ENCODE results near the gene ABHD2. TPM values are rescaled to one million over a fixed set of nuclear protein-coding genes. Genes with fewer than 3 reads are reported as not detected.

Gene ABHD2
- total and polyA plus RNA-seq, 9 of the 15 experiments (the other 6 are each of a cell fraction or from before 2014, with no cell fraction given) = 16.9 to 99.8 (median 47.5) TPM

DNA sequence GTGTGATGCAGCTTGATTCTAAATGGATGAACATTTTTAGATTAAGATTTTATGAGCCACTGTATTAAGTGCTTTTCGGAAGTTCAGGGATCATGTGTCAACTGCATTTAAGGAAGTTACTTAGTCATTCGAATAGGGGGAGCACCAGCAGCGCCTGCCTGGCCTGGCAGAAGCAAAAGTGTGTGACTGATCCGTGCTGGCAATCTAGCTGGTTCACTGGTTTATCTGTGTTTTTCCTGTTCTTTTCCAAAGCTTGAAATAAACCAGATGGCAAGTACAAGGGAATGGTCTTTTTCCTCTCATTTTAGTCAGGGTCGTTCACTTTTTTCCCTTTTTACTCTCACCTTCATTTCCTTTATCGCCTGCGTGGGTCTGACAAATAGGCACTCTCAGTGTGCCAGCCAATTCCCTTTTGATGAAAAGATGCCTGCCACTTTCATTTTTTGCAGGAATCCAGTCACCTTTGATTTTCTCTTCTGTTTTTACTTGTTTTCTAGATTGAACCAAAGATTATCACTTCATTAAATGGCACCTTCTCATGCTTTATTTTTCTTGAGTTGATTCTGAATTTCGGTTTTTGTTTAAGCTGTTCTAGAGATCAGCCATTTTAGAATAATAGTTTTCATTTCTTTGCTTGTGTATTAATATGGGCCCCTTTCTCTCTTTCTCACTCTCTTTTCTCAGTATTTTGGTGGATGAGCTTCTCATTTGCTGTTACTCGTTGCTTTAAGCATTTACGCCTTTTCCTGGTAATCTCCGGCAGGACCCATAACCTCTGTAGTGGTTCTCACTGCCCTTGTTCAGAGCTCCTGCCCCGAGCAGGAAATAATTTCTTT lies 2.8 kb downstream of the ABHD2 start (continued):
- TF ChIP-seq FOXA1 (IDR thresholded peaks at IDR 0.05; ENCODE audit: borderline replicate concordance) (no peak), ZKSCAN1 (IDR thresholded peaks at IDR 0.05; ENCODE audit: low read depth, low read length) (no peak), PHF20 (IDR thresholded peaks at IDR 0.05; ENCODE audit: partially characterized antibody) (no peak), EWSR1 (IDR thresholded peaks at IDR 0.05; ENCODE audit: borderline replicate concordance, low read depth, partially characterized antibody) (no peak), TAF1 (IDR thresholded peaks at IDR 0.05; ENCODE audit: control insufficient read depth, extremely low read depth, insufficient read depth, low read length, severe bottlenecking) (peak; percentile 41), MTA3 (IDR thresholded peaks at IDR 0.05; ENCODE audit: borderline replicate concordance) (0 out of 2 replicates have a peak, but pooled peaks have one; percentile 48), CHD4 (IDR thresholded peaks at IDR 0.05; ENCODE audit: insufficient read depth, insufficient replicate concordance, low read depth, low read length, poor library complexity, severe bottlenecking) (no peak), BMI1 (IDR thresholded peaks at IDR 0.05; ENCODE audit: low read length) (no peak), MXI1 (IDR thresholded peaks at IDR 0.05; ENCODE audit: low read depth, low read length) (no peak), ZNF699 (CRISPR knock-in tag; IDR thresholded peaks at IDR 0.05; ENCODE audit: insufficient replicate concordance) (no peak), ZBTB17 (CRISPR knock-in tag; IDR thresholded peaks at IDR 0.05) (0 out of 2 replicates have a peak, but pooled peaks have one; percentile 42), CBX1 (IDR thresholded peaks at IDR 0.05; ENCODE audit: low read depth) (no peak), MYC (IDR thresholded peaks at IDR 0.05; ENCODE audit: low read depth, low read length) (peak; percentile 35; the same call in 1 of the 2 replicates), MYC (CRISPR knock-in tag; IDR thresholded peaks at IDR 0.05; ENCODE audit: borderline replicate concordance, low read depth) (no peak), SREBF1 (IDR thresholded peaks at IDR 0.05; ENCODE audit: borderline replicate concordance, low read depth, low read length) (no peak), ASH1L (IDR thresholded peaks at IDR 0.05; ENCODE audit: borderline replicate concordance, low read depth, partially characterized antibody) (no peak), SP1 (CRISPR knock-in tag; IDR thresholded peaks at IDR 0.05) (no peak), NCOA6 (IDR thresholded peaks at IDR 0.05) (no peak), ZNF232 (CRISPR knock-in tag; IDR thresholded peaks at IDR 0.05) (no peak)
- TF ChIP-seq, protein P1, sequence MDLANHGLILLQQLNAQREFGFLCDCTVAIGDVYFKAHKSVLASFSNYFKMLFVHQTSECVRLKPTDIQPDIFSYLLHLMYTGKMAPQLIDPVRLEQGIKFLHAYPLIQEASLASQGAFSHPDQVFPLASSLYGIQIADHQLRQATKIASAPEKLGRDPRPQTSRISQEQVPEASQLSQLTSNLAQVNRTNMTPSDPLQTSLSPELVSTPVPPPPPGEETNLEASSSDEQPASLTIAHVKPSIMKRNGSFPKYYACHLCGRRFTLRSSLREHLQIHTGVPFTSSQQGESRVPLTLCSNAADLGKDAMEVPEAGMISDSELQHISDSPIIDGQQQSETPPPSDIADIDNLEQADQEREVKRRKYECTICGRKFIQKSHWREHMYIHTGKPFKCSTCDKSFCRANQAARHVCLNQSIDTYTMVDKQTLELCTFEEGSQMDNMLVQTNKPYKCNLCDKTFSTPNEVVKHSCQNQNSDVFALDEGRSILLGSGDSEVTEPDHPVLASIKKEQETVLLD (IDR thresholded peaks at IDR 0.05) = 0 out of 2 replicates have a peak, but pooled peaks have one; percentile 17
- TF ChIP-seq, protein P2, sequence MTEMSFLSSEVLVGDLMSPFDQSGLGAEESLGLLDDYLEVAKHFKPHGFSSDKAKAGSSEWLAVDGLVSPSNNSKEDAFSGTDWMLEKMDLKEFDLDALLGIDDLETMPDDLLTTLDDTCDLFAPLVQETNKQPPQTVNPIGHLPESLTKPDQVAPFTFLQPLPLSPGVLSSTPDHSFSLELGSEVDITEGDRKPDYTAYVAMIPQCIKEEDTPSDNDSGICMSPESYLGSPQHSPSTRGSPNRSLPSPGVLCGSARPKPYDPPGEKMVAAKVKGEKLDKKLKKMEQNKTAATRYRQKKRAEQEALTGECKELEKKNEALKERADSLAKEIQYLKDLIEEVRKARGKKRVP (CRISPR knock-in tag; IDR thresholded peaks at IDR 0.05) = no peak
